ENCODE results near the gene EFHB. TPM values are rescaled to one million over a fixed set of nuclear protein-coding genes. Genes with fewer than 3 reads are reported as not detected.

The EFHB gene
- total RNA-seq, 1 experiment from 2014 or later: 1.9 TPM

- Histone ChIP-seq H4K91ac (ENCODE audit: insufficient read length, low read depth, low read length) (no peak overlapping the region), H3K23me2 (ENCODE audit: insufficient read length, low read depth, low read length, poor library complexity, severe bottlenecking) (no peaks in the 10 kb centered on the region), H2BK120ac (ENCODE audit: low read depth, low read length, poor library complexity, severe bottlenecking) (no peak overlapping the region), H3K79me1 (ENCODE audit: insufficient read depth, low read depth, low read length, poor library complexity, severe bottlenecking) (no peaks in the 10 kb centered on the region), H2AFZ (ENCODE audit: low read length) (no peak overlapping the region), H3K9me3 (ENCODE audit: control insufficient read depth, low read depth, low read length) (no peaks in the 10 kb centered on the region), H2BK12ac (ENCODE audit: insufficient read length, low read depth, low read length) (no peak overlapping the region), H4K20me1 (ENCODE audit: control insufficient read depth, insufficient read depth, insufficient read length) (no peaks in the 10 kb centered on the region), H4K8ac (replicated peaks; ENCODE audit: insufficient read length, low read depth, low read length) (no peak overlapping the region), H3K4me1 (ENCODE audit: insufficient read depth, low read length) (no peaks in the 10 kb centered on the region), H2AK5ac (ENCODE audit: insufficient read length, low read length) (no peak overlapping the region), H3K27me3 (ENCODE audit: insufficient read depth, low read length) (no peaks in the 10 kb centered on the region), H3K4me2 (ENCODE audit: insufficient read depth, insufficient read length, low read length) (no peak overlapping the region), H2BK5ac (ENCODE audit: insufficient read length, low read length) (no peak overlapping the region), H3K18ac (ENCODE audit: insufficient read length, low read depth, low read length) (no peak overlapping the region), H4K5ac (ENCODE audit: insufficient read length, low read depth, low read length) (no peak overlapping the region), H3K56ac (ENCODE audit: insufficient read length, low read depth, low read length) (no peak overlapping the region), H3K23ac (ENCODE audit: insufficient read length, low read depth, low read length) (no peak overlapping the region), H2BK15ac (ENCODE audit: low read depth, low read length) (no peak overlapping the region), H3K27ac (ENCODE audit: insufficient read length, low read depth, low read length) (no peak overlapping the region), H2BK20ac (ENCODE audit: low read depth, low read length, poor library complexity, severe bottlenecking) (no peak overlapping the region), H3K14ac (ENCODE audit: insufficient read depth, low read length) (no peak overlapping the region), H3T11ph (ENCODE audit: low read length) (no peak overlapping the region), H3K4ac (ENCODE audit: low read depth, low read length) (no peak overlapping the region), H3K79me2 (ENCODE audit: insufficient read depth, low read length) (no peaks in the 10 kb centered on the region), H3K9ac (ENCODE audit: extremely low read depth, insufficient read length, low read length) (no peak overlapping the region)
- no peak for DNase-seq
- Mint-ChIP-seq H3K4me1 (peaks cover 2 to 6% of the 10 kb centered on the region in 2 experiments; a peak in 3 of 4 replicates), H3K4me3 (no peak overlapping the region), H3K36me3 (ENCODE audit: insufficient read depth in 1 of 3, low read depth in 3 of 3) (peaks cover 0 to 10% (median 0%) of the 10 kb centered on the region in 3 experiments; a peak in 4 of 7 replicates), H3K27ac (no peak overlapping the region), H3K27me3 (ENCODE audit: low read depth) (peaks cover 3% of the 10 kb centered on the region; the same call in 1 of the 2 replicates), H3K9me3 (peaks cover 5 to 14% of the 10 kb centered on the region in 2 experiments; a peak in 4 of 5 replicates)
- TF ChIP-seq CTCF (conservative IDR thresholded peaks at IDR 0.05): no peak
- WGBS (ENCODE audit: extremely low coverage, insufficient read length, low lambda C conversion rate): no CpG with 5 or more reads among the region's 1 CpG
Observed at GRCh38 chr3:19940643-19941042, 6.6 kb upstream of the EFHB start.
